ENCODE results near the gene NTF3.

GRCh38 chr12:5417500-5417899 lies 14.4 kb upstream of the NTF3 start:
- TF ChIP-seq POLR2A (IDR thresholded peaks at IDR 0.05): no peak
- no peak for TF ChIP-seq CTCF (IDR thresholded peaks at IDR 0.05 in 8 of 11, conservative IDR thresholded peaks at IDR 0.05 in 3 of 11)
- no peak for TF ChIP-seq POLR2AphosphoS5 (IDR thresholded peaks at IDR 0.05)

Data from spleen (tissue), 7 donors.